ENCODE results near the gene GSPT1.
"Not testable (repeated sequence)": the region's sequence is repeated elsewhere in the genome, so short reads cannot be mapped to it uniquely, and the experiment has no call there.

GRCh38 chr16:11927350-11927749, 11.6 kb upstream of the GSPT1 start:
- not testable (repeated sequence) for TF ChIP-seq CEBPB (IDR thresholded peaks at IDR 0.05); RFX5 (IDR thresholded peaks at IDR 0.05); CHD2 (IDR thresholded peaks at IDR 0.05; ENCODE audit: low read length, partially characterized antibody); MAX (IDR thresholded peaks at IDR 0.05)
